ENCODE data around the gene SPATA6L.

Gene SPATA6L

GRCh38 chr9:4686112-4686511 lies 19.8 kb upstream of the SPATA6L start:
- H3K9me3 Mint-ChIP-seq, result no peaks in the 10 kb centered on the region
- ATAC-seq, result peak; percentile 45
- H3K4me1 Mint-ChIP-seq, result peaks cover 39% of the 10 kb centered on the region
- no peak overlapping the region for H3K4me3 Mint-ChIP-seq
- no peaks in the 10 kb centered on the region for H3K27me3 Mint-ChIP-seq
- no peak for DNase-seq
- no peak overlapping the region for H3K27ac Mint-ChIP-seq

- Mint-ChIP-seq H3K4me1 (peaks cover 26% of the 10 kb centered on the region), H3K9me3 (no peaks in the 10 kb centered on the region), H3K27ac (no peak overlapping the region), H3K27me3 (no peaks in the 10 kb centered on the region), H3K4me3 (no peak overlapping the region)
- ATAC-seq, result no peak
- DNase-seq, result no peak
Measured at GRCh38 chr9:4684820-4685219, 18.5 kb upstream of the SPATA6L start.

- H3K27ac Mint-ChIP-seq, result no peak overlapping the region
- no peaks in the 10 kb centered on the region for H3K9me3 Mint-ChIP-seq
- DNase-seq (no peak), ATAC-seq (no peak)
- peaks cover 9% of the 10 kb centered on the region for H3K4me1 Mint-ChIP-seq
- no peaks in the 10 kb centered on the region for H3K27me3 Mint-ChIP-seq
- no peak overlapping the region for H3K4me3 Mint-ChIP-seq
Measured at GRCh38 chr9:4680750-4681149, 14.5 kb upstream of the SPATA6L start.

GRCh38 chr9:4680173-4680525 lies 13.9 kb upstream of the SPATA6L start:
- ATAC-seq, result no peak
- Mint-ChIP-seq H3K4me1 (peaks cover 9% of the 10 kb centered on the region), H3K4me3 (no peak overlapping the region), H3K9me3 (no peaks in the 10 kb centered on the region), H3K27ac (no peak overlapping the region), H3K27me3 (no peaks in the 10 kb centered on the region)
- no peak for DNase-seq

GRCh38 chr9:4679268-4680172 lies 13.2 kb upstream of the SPATA6L start, which contains the start of gene CDC37L1:
CDC37L1 (plus strand) TSS chr9:4679569; CDS start chr9:4679768, 199 bp downstream.
- Mint-ChIP-seq H3K27ac (no peak within 1 kb of the TSS), H3K4me3 (no peak within 1 kb of the TSS), H3K9me3 (no peaks in the 10 kb centered on the region), H3K4me1 (peaks cover 9% of the 10 kb centered on the region), H3K27me3 (no peaks in the 10 kb centered on the region)
- ATAC-seq (peak; percentile 97), DNase-seq (peak; percentile 98 to 99)

- Mint-ChIP-seq H3K9me3 (no peaks in the 10 kb centered on the region), H3K27ac (no peak overlapping the region), H3K4me1 (peaks cover 8% of the 10 kb centered on the region), H3K4me3 (no peak overlapping the region), H3K27me3 (no peaks in the 10 kb centered on the region)
- DNase-seq, result peak in 1 of 2 donors; percentile 53
- ATAC-seq, result peak; percentile 23
Measured at GRCh38 chr9:4678679-4679267, 12.5 kb upstream of the SPATA6L start.

GRCh38 chr9:4677392-4677791 lies 11.1 kb upstream of the SPATA6L start:
- Mint-ChIP-seq H3K27ac (no peak overlapping the region), H3K27me3 (no peaks in the 10 kb centered on the region), H3K4me3 (no peak overlapping the region), H3K4me1 (no peaks in the 10 kb centered on the region), H3K9me3 (no peaks in the 10 kb centered on the region)
- no peak for ATAC-seq
- DNase-seq, result no peak

GRCh38 chr9:4674783-4675182 lies 8.5 kb upstream of the SPATA6L start:
- no peak overlapping the region for H3K27ac Mint-ChIP-seq
- DNase-seq, result no peak

GRCh38 chr9:4671737-4672136 lies 5.5 kb upstream of the SPATA6L start:
- Mint-ChIP-seq H3K4me1 (peaks cover 38% of the 10 kb centered on the region), H3K27me3 (no peaks in the 10 kb centered on the region), H3K9me3 (no peaks in the 10 kb centered on the region), H3K27ac (no peak overlapping the region), H3K4me3 (no peak overlapping the region)
- ATAC-seq (peak; percentile 29), DNase-seq (no peak)

More at GRCh38 chr9:4674783-4675182, 8.5 kb upstream of the SPATA6L start:
- Mint-ChIP-seq H3K4me1 (peaks cover 17% of the 10 kb centered on the region), H3K4me3 (no peak overlapping the region), H3K27me3 (no peaks in the 10 kb centered on the region), H3K9me3 (no peaks in the 10 kb centered on the region)
- ATAC-seq, result no peak

GRCh38 chr9:4670591-4670990 lies 4.3 kb upstream of the SPATA6L start:
- Mint-ChIP-seq H3K27me3 (no peaks in the 10 kb centered on the region), H3K4me3 (peak overlapping the region; percentile 30 to 43), H3K4me1 (peaks cover 50% of the 10 kb centered on the region), H3K27ac (peak overlapping the region; percentile 34 to 65), H3K9me3 (no peaks in the 10 kb centered on the region)
- ATAC-seq, result no peak
- no peak for DNase-seq

GRCh38 chr9:4669890-4670289 lies 3.6 kb upstream of the SPATA6L start:
- Mint-ChIP-seq H3K4me1 (peaks cover 57% of the 10 kb centered on the region), H3K27ac (no peak overlapping the region), H3K27me3 (no peaks in the 10 kb centered on the region), H3K4me3 (no peak overlapping the region), H3K9me3 (no peaks in the 10 kb centered on the region)
- ATAC-seq (no peak), DNase-seq (no peak)

- DNase-seq (peak in 1 of 2 donors; percentile 20), ATAC-seq (peak; percentile 70)
- peak overlapping the region in 1 of 2 donors; percentile 9 for H3K4me3 Mint-ChIP-seq
- H3K9me3 Mint-ChIP-seq, result no peaks in the 10 kb centered on the region
- H3K27me3 Mint-ChIP-seq, result no peaks in the 10 kb centered on the region
- no peak overlapping the region for H3K27ac Mint-ChIP-seq
- peaks cover 70% of the 10 kb centered on the region for H3K4me1 Mint-ChIP-seq
Measured at GRCh38 chr9:4668604-4669003, 2.3 kb upstream of the SPATA6L start.

GRCh38 chr9:4667681-4668080 lies 1.4 kb upstream of the SPATA6L start:
- no peaks in the 10 kb centered on the region for H3K27me3 Mint-ChIP-seq
- no peaks in the 10 kb centered on the region for H3K9me3 Mint-ChIP-seq

GRCh38 chr9:4665357-4665756 lies 923 bp downstream of the SPATA6L start:
- no peak for DNase-seq
- peaks cover 80% of the 10 kb centered on the region for H3K4me1 Mint-ChIP-seq
- no peaks in the 10 kb centered on the region for H3K9me3 Mint-ChIP-seq
- ATAC-seq, result no peak
- H3K4me3 Mint-ChIP-seq, result peak overlapping the region; percentile 86 to 89
- no peak overlapping the region for H3K27ac Mint-ChIP-seq
- no peaks in the 10 kb centered on the region for H3K27me3 Mint-ChIP-seq

More at GRCh38 chr9:4667681-4668080, 1.4 kb upstream of the SPATA6L start:
- Mint-ChIP-seq H3K4me1 (peaks cover 79% of the 10 kb centered on the region), H3K4me3 (no peak overlapping the region), H3K27ac (no peak overlapping the region)
- no peak for ATAC-seq
- no peak for DNase-seq

- Mint-ChIP-seq H3K4me1 (peaks cover 74% of the 10 kb centered on the region), H3K4me3 (peak overlapping the region; percentile 49 to 96), H3K9me3 (no peaks in the 10 kb centered on the region), H3K27ac (no peak overlapping the region), H3K27me3 (no peaks in the 10 kb centered on the region)
- DNase-seq, result no peak
- ATAC-seq, result no peak
Measured at GRCh38 chr9:4663956-4664355, 2.3 kb downstream of the SPATA6L start.

All from stimulated activated naive CD8-positive, alpha-beta T cell treated with anti-CD3 and anti-CD28 coated beads, Interleukin-15, amount 100 ng/mL, for 72 hours (primary cell).